HepG2 (cell line): ENCODE measurements around the gene CDH12. TPM values are rescaled to one million over a fixed set of nuclear protein-coding genes. Genes with fewer than 3 reads are reported as not detected.

ENCODE experiments used
- ATAC-seq: fragments of 200-7000 bp; cut with Tn5 transposase; 3 replicates; pipeline ENCODE4 v1.9.1; 2020; ENCODE audit warnings: mild to moderate bottlenecking, moderate library complexity
- BruUV-seq: library from RNA; stranded (reverse); fragments of 400-500 nt; replicated peaks from 2 replicates; lab custom pipeline; 2021; lab: Mats Ljungman, UMichigan
- CTCF ChIA-PET: fragments of 300-600 bp; formaldehyde crosslinking; extraction: SDS; loops from one replicate; lab custom pipeline; 2021; ENCODE audit warnings: low total read pairs, inconsistent platforms, low intra/inter-chr PET ratio; lab: Yijun Ruan, JAX
- POLR2A ChIA-PET: fragments of 350-600 bp; sonication (Branson Sonifier 250); formaldehyde crosslinking; loops from one replicate; lab custom pipeline; 2020; ENCODE audit warnings: antibody characterized with exemption, inconsistent platforms; lab: Yijun Ruan, JAX
- DNase-seq: peaks from one replicate; pipeline ENCODE4 v3.0.0-alpha.2; 2015; ENCODE audit warnings: low spot score
- FAIRE-seq: peaks from 3 replicates; lab custom pipeline; 2011; peaks lifted over from hg19 to GRCh38; lab: Jason Lieb, UNC
- H2AFZ ChIP-seq: one replicate; pipeline ENCODE4 v1.6.1; 2011; ENCODE audit warnings: low read length, inconsistent platforms
- H3K27ac ChIP-seq: fragments of 300-600 bp; 3 replicates; pipeline ENCODE4 v1.8.0; 2011; ENCODE audit warnings: mixed run types, mild to moderate bottlenecking, mixed read lengths, low read length, inconsistent platforms; ENCODE audit not compliant: insufficient read depth; ENCODE audit errors: extremely low read length
- H3K27me3 ChIP-seq, 2 experiments: fragments of 200-600 bp in 1 of 2; 2 replicates in 1 of 2; 3 replicates in 1 of 2; pipeline versions ENCODE4 v1.6.0 to v1.8.0; 2011; ENCODE audit warnings: low read length in 2 of 2, mild to moderate bottlenecking in 2 of 2, moderate library complexity in 2 of 2, inconsistent platforms in 1 of 2; ENCODE audit not compliant: insufficient read depth in 2 of 2, control insufficient read depth in 1 of 2
- H3K36me3 ChIP-seq, 2 experiments: fragments of 200-600 bp in 1 of 2; replicated peaks in 1 of 2; 2 replicates in 1 of 2; 3 replicates in 1 of 2; pipeline versions ENCODE4 v1.5.1 to v1.8.0; 2011; ENCODE audit warnings: low read length in 2 of 2, inconsistent platforms in 1 of 2; ENCODE audit not compliant: insufficient read depth in 2 of 2, control insufficient read depth in 1 of 2
- H3K4me1 ChIP-seq: 2 replicates; pipeline ENCODE4 v1.5.1; 2012; ENCODE audit warnings: low read length, inconsistent platforms; ENCODE audit not compliant: insufficient read depth
- H3K4me2 ChIP-seq: 2 replicates; pipeline ENCODE4 v1.6.0; 2011; ENCODE audit warnings: low read depth, low read length, inconsistent platforms
- H3K4me3 ChIP-seq, 3 experiments: fragments of 200-600 bp in 1 of 3; sonication (generic), shearing (Covaris generic) in 1 of 3; replicated peaks in 1 of 3; 2 replicates each; pipeline ENCODE4 v1.5.1; 2011 to 2016; ENCODE audit warnings: low read length in 3 of 3, inconsistent platforms in 2 of 3, low read depth in 2 of 3, mild to moderate bottlenecking in 2 of 3, control low read depth in 1 of 3, mixed read lengths in 1 of 3; ENCODE audit not compliant: insufficient read depth in 1 of 3
- H3K79me2 ChIP-seq: one replicate; pipeline ENCODE4 v1.6.1; 2011; ENCODE audit warnings: low read length, inconsistent platforms; ENCODE audit not compliant: insufficient read depth
- H3K9ac ChIP-seq: 2 replicates; pipeline ENCODE4 v1.6.0; 2011; ENCODE audit warnings: mild to moderate bottlenecking, low read depth, low read length, inconsistent platforms; ENCODE audit not compliant: insufficient read depth
- H3K9me3 ChIP-seq: 2 replicates; pipeline ENCODE4 v1.5.1; 2012; ENCODE audit warnings: mild to moderate bottlenecking, low read length
- H4K20me1 ChIP-seq: 2 replicates; pipeline ENCODE4 v1.6.0; 2011; ENCODE audit warnings: inconsistent platforms, mild to moderate bottlenecking, low read length, moderate library complexity; ENCODE audit not compliant: insufficient read depth
- ARNT ChIP-seq: fragments of 450-650 bp; IDR thresholded peaks from 2 replicates; pipeline ENCODE4 v1.6.1; 2017
- EZH2 ChIP-seq: conservative IDR thresholded peaks from 2 replicates; pipeline ENCODE4 v1.6.1; 2012; ENCODE audit warnings: mild to moderate bottlenecking, low read depth, low read length, moderate library complexity
- HOXA9 ChIP-seq: sonication (generic); formaldehyde crosslinking; IDR thresholded peaks from 2 replicates; pipeline ENCODE4 v1.8.1; 2022; ENCODE audit warnings: missing genetic modification reagents, mild to moderate bottlenecking, moderate library complexity, borderline replicate concordance
- SIN3B ChIP-seq: fragments of 150-350 bp; IDR thresholded peaks from 2 replicates; pipeline ENCODE4 v1.6.1; 2014; ENCODE audit warnings: low read length
- ZBTB46 ChIP-seq: sonication (generic); formaldehyde crosslinking; IDR thresholded peaks from 2 replicates; pipeline ENCODE4 v1.4.0; 2020; ENCODE audit warnings: mild to moderate bottlenecking, missing genetic modification reagents, borderline replicate concordance
- ZNF292 ChIP-seq: sonication (generic); formaldehyde crosslinking; IDR thresholded peaks from 2 replicates; pipeline ENCODE4 v1.8.1; 2022; ENCODE audit warnings: mild to moderate bottlenecking, low read depth, missing genetic modification reagents, borderline replicate concordance
- ZNF558 ChIP-seq: sonication (generic); formaldehyde crosslinking; IDR thresholded peaks from 2 replicates; pipeline ENCODE4 v1.9.0; 2022; ENCODE audit warnings: mild to moderate bottlenecking, missing genetic modification reagents, borderline replicate concordance
- ZNF652 ChIP-seq: IDR thresholded peaks from 2 replicates; pipeline ENCODE4 v1.6.1; 2016; ENCODE audit warnings: low read depth, borderline replicate concordance
- ZNF772 ChIP-seq: sonication (generic); formaldehyde crosslinking; IDR thresholded peaks from 2 replicates; pipeline ENCODE4 v1.5.0; 2020; ENCODE audit warnings: mild to moderate bottlenecking, missing genetic modification reagents
- ZSCAN30 ChIP-seq: sonication (generic); formaldehyde crosslinking; IDR thresholded peaks from 2 replicates; pipeline ENCODE4 v1.5.0; 2020; ENCODE audit warnings: mild to moderate bottlenecking, missing genetic modification reagents
- WGBS: methylation state at CpG from one replicate; pipeline ENCODE4 v1.1.6; 2017; ENCODE audit warnings: low lambda C conversion rate; 5-methylcytosine and 5-hydroxymethylcytosine counted together
- in situ Hi-C: cut with HindIII; loops from 2 replicates; pipeline ENCODE4 v1.10.0; 2017; ENCODE audit warnings: low pct_unique_long_range_greater_than_20kb; ENCODE audit not compliant: extremely low pct_ligation_motif_present
- intact Hi-C: fragments of 100-400 bp; cut with micrococcal nuclease; formaldehyde crosslinking; loops from one replicate; pipeline ENCODE4 v1.10.0; 2022; ENCODE audit not compliant: unreplicated experiment
- polyA plus RNA-seq, 8 experiments: library from polyadenylated mRNA; depleted of rRNA in 3 of 8; stranded (reverse) in 7 of 8; unstranded in 1 of 8; fragments of >200 nt; fragmentation: Illumina TruSeq in 4 of 8; extraction: Trizol in 4 of 8; gene quantifications; 2 replicates each; pipeline versions ENCODE4 v1.2.1 to v1.2.3, GENCODE V29; 2011 to 2016; ENCODE audit warnings: low read depth in 4 of 8, missing spikeins in 1 of 8, mixed read lengths in 1 of 8; ENCODE audit not compliant: insufficient read depth in 1 of 8
- total RNA-seq, 5 experiments: library from RNA; depleted of rRNA; stranded (reverse); fragments of >200 nt; fragmentation: Illumina TruSeq; extraction: Trizol; gene quantifications; 2 replicates each; pipeline ENCODE4 v1.2.3, GENCODE V29; 2016; ENCODE audit warnings: low read depth in 1 of 5
- TF ChIP-seq, protein P1 (sequence below): sonication (generic); formaldehyde crosslinking; IDR thresholded peaks from 2 replicates; pipeline ENCODE4 v1.5.0; 2020; ENCODE audit warnings: mild to moderate bottlenecking, missing genetic modification reagents, borderline replicate concordance

Gene CDH12
- total and polyA plus RNA-seq, 2 of the 13 experiments (the other 11 are each of a cell fraction or from before 2014, with no cell fraction given): not detected

- Histone ChIP-seq H3K4me2 (no peak overlapping the region), H3K27ac (no peak overlapping the region), H3K27me3 (no peaks in the 10 kb centered on the region; a peak in 1 of 5 replicates), H3K4me3 (no peak overlapping the region), H3K9me3 (peaks cover 22% of the 10 kb centered on the region), H3K79me2 (no peaks in the 10 kb centered on the region), H3K9ac (no peak overlapping the region), H3K36me3 (no peaks in the 10 kb centered on the region), H4K20me1 (no peaks in the 10 kb centered on the region), H2AFZ (no peak overlapping the region), H3K4me1 (no peaks in the 10 kb centered on the region)
- ATAC-seq (no peak), DNase-seq (no peak), FAIRE-seq (no peak)
- ChIA-PET CTCF (no interaction called here), POLR2A (no interaction called here)
- in situ Hi-C loops (no loop called here), intact Hi-C loops (no loop called here)
- 0% methylated on average over 1 of the region's 1 CpG for WGBS
- BruUV-seq: no TSS peak
- TF ChIP-seq ZSCAN30 (CRISPR knock-in tag): no peak
- no peak for TF ChIP-seq HOXA9 (CRISPR knock-in tag)
- TF ChIP-seq ZNF652 (CRISPR knock-in tag): no peak
- no peak for TF ChIP-seq EZH2
- no peak for TF ChIP-seq ZNF772
- no peak for TF ChIP-seq ZNF558 (CRISPR knock-in tag)
- TF ChIP-seq SIN3B: no peak
- TF ChIP-seq, protein P1, sequence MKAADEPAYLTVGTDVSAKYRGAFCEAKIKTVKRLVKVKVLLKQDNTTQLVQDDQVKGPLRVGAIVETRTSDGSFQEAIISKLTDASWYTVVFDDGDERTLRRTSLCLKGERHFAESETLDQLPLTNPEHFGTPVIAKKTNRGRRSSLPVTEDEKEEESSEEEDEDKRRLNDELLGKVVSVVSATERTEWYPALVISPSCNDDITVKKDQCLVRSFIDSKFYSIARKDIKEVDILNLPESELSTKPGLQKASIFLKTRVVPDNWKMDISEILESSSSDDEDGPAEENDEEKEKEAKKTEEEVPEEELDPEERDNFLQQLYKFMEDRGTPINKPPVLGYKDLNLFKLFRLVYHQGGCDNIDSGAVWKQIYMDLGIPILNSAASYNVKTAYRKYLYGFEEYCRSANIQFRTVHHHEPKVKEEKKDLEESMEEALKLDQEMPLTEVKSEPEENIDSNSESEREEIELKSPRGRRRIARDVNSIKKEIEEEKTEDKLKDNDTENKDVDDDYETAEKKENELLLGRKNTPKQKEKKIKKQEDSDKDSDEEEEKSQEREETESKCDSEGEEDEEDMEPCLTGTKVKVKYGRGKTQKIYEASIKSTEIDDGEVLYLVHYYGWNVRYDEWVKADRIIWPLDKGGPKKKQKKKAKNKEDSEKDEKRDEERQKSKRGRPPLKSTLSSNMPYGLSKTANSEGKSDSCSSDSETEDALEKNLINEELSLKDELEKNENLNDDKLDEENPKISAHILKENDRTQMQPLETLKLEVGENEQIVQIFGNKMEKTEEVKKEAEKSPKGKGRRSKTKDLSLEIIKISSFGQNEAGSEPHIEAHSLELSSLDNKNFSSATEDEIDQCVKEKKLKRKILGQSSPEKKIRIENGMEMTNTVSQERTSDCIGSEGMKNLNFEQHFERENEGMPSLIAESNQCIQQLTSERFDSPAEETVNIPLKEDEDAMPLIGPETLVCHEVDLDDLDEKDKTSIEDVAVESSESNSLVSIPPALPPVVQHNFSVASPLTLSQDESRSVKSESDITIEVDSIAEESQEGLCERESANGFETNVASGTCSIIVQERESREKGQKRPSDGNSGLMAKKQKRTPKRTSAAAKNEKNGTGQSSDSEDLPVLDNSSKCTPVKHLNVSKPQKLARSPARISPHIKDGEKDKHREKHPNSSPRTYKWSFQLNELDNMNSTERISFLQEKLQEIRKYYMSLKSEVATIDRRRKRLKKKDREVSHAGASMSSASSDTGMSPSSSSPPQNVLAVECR (CRISPR knock-in tag): no peak
- TF ChIP-seq ZNF292 (CRISPR knock-in tag): no peak
- TF ChIP-seq ARNT: no peak
- TF ChIP-seq ZBTB46 (CRISPR knock-in tag): no peak
These were observed 523.5 kb downstream of the CDH12 start for GRCh38 chr5:22329683-22330082.
